Measurements from ENCODE around the gene MEOX1.

DNA sequence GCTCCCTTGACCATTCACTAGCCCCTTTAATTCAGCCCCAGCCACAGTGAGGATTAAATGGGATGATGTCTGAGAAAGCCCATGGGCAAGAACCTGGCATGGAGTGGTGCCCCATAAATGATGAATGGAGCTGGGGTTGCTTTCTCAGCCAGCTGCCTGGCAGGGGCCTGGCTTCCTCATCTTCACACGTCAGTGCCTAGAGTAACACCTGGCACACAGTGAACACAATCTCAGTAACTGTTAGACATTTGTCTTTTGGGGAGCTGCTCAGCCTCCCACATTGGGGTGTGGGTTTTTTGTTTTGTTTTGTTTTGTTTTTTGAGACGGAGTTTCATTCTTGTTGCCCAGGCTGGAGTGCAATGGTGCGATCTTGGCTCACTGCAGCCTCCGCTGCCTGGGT, 47.5 kb upstream of the MEOX1 start:
- TF ChIP-seq, protein P1, sequence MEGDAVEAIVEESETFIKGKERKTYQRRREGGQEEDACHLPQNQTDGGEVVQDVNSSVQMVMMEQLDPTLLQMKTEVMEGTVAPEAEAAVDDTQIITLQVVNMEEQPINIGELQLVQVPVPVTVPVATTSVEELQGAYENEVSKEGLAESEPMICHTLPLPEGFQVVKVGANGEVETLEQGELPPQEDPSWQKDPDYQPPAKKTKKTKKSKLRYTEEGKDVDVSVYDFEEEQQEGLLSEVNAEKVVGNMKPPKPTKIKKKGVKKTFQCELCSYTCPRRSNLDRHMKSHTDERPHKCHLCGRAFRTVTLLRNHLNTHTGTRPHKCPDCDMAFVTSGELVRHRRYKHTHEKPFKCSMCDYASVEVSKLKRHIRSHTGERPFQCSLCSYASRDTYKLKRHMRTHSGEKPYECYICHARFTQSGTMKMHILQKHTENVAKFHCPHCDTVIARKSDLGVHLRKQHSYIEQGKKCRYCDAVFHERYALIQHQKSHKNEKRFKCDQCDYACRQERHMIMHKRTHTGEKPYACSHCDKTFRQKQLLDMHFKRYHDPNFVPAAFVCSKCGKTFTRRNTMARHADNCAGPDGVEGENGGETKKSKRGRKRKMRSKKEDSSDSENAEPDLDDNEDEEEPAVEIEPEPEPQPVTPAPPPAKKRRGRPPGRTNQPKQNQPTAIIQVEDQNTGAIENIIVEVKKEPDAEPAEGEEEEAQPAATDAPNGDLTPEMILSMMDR (conservative IDR thresholded peaks at IDR 0.05 in 1 of 2, IDR thresholded peaks at IDR 0.05 in 1 of 2; ENCODE audit: low read depth in 1 of 2, low read length in 2 of 2): no peak
- TF ChIP-seq EZH2 (IDR thresholded peaks at IDR 0.05; ENCODE audit: low read length, missing control alignments): no peak

Measured in fibroblast of lung (primary cell).